ENCODE results near the gene NDE1.

NDE1 gene

GRCh38 chr16:15739950-15740349, 89.9 kb downstream of the NDE1 start:
- DNase-seq: no peak

DNA sequence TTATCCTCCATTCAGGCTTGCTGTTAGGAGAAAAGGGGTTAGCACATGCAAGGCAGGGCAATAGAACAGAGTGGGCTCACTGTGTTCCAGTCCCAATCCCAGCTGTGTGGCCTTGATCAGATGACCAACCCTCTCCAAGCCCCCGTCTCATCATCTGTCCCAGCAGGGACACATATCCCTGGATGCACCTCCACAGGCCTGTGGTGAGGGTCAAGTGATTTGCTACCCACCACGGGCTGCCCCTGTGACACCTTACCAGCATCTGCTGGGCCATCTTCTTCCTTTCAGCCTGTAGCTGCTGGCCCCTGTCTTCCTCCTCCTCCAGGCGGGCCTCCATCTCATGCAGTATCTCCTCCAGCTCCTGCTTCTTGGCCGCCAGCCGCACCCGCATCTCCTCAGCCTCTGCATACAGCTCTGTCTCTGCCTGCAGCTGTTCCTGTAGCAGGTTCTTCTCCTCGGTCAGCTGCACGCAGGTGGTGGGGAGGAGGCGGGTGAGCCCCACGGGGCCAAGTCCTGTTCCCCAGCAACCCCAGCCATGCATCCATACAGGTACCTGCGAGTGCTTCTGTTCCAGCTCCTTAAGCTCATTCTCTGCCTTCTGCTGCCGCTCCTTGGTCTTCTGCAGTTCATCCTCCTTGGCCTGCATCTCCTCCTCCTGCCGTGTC, 91.3 kb downstream of the NDE1 start:
- DNase-seq: no peak

DNA sequence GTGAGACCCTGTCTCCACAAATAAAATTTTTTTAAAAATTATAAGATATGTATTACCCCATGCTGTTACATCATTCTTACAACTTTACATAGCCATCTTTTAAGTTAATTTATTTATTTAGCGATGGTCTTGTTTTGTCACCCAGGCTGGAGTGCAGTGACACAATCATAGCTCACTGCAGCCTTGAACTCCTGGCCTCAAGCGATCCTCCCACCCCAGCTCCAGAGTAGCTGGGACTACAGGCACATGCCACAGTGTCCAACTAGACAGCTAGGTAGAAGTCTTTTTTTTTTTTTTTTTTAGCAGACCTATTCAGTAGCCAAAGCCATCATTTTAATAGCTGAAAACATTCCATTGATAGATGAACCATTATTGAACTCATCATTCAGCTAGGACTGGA, 92.7 kb downstream of the NDE1 start:
- DNase-seq: no peak

DNA sequence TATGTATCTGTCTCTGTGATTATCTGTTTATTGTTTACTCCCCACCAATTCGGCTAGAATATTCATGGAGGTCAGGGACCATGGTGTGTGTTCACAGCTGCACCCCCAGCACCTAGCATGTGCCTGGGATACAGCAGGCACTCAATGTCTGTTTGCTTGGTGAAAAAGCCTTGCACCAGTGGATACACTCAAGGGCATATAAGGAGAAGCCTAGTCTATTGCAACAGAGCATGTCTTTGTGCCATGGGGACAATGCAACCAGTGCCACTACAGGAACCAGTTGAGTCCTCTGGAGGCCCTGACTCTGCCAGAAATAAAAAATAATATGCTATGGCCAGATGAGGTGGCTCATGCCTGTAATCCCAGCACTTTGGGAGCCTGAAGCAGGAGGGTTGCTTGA, 93.6 kb downstream of the NDE1 start:
- no peak for DNase-seq

GRCh38 chr16:15746332-15746731, 96.3 kb downstream of the NDE1 start:
- DNase-seq: no peak

DNA sequence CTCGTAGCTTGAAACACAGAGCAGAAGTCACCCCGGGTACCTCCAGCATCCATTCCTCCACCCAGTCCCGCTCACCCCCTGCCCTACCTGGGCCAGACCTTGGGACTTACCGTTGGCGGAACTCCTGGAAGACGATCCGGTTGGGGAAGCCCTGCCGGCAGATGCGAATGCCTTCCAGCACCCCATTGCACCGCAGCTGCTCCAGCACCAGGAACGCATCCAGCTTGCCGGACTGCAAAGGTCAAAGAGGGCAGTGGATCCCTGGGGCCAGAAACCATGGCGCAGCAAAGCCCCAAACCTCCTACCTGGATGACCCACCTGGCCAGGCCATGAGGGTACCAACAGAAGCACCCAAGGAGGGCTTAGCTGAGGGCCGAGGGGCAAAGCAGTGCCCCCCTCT, 97.9 kb downstream of the NDE1 start:
- DNase-seq: no peak

- no peak for DNase-seq
Measured at GRCh38 chr16:15748654-15749053, 98.6 kb downstream of the NDE1 start.

DNA sequence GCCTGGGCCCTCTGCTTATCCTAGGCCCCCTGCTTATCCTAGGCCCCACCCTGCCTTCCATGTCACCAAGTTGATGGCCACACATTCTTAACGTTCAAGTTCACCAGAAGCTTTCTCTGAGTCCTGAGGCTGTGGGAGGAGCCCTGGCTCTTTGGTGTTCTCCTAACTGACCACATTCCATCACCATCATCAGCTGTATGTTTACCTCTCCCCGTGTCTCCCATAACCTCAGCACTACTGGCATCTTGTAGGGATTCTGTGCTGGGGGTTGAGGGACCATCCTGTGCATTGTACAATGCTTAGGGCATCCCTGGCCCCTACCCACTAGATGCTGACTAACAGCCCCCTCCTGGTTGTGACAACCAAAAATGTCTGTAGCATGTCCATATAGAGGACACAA, 99.3 kb downstream of the NDE1 start:
- DNase-seq: no peak

DNA sequence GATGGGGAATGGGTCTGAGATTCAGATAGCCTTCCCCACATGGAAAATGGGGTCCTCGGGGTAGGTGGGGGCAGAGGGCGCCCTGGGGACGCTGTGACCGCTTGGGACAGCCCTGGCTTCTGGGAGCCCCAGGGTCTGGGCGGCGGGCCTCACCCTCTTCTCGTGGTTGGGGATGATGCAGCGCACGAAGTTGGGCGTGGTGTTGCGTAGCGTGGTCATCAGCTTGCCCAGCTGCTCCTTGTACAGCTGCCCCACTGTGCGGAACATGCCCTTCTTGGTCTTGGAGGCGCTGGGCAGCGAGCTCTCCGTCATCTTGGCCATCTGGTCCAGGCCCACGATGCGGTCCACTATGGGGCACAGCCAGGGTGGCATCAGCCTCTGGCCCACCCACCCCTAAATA, 99.9 kb downstream of the NDE1 start:
- DNase-seq: no peak

- no peak for DNase-seq
Measured at GRCh38 chr16:15751940-15752339, 101.9 kb downstream of the NDE1 start.

GRCh38 chr16:15752717-15753488, 102.9 kb downstream of the NDE1 start:
- no peak for DNase-seq

GRCh38 chr16:15754821-15755534, 104.9 kb downstream of the NDE1 start:
- DNase-seq: no peak

GRCh38 chr16:15757077-15757386, 107.0 kb downstream of the NDE1 start:
- no peak for DNase-seq

GRCh38 chr16:15757630-15758251, 107.7 kb downstream of the NDE1 start:
- no peak for DNase-seq

GRCh38 chr16:15759070-15759469, 109.0 kb downstream of the NDE1 start:
- DNase-seq: no peak

GRCh38 chr16:15760129-15760528, 110.1 kb downstream of the NDE1 start:
- no peak for DNase-seq

DNA sequence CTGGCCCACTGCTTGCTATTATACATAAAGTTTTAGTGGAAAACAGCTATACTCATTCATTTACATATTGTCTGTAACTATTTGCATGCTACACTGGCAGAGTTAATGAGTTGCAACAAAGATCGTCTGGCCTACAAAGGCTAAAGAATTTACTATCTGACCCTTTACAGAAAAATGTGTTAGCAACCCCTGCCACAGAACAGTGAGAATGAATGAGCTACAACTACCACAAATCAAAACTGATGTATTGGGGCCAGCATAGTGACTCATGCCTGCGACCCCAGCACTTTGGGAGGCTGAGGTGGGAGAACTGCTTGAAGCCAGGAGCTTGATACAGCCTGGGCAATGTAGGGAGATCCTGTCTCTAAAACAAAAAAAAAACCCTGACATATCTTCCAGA, 114.1 kb downstream of the NDE1 start:
- no peak for DNase-seq

DNA sequence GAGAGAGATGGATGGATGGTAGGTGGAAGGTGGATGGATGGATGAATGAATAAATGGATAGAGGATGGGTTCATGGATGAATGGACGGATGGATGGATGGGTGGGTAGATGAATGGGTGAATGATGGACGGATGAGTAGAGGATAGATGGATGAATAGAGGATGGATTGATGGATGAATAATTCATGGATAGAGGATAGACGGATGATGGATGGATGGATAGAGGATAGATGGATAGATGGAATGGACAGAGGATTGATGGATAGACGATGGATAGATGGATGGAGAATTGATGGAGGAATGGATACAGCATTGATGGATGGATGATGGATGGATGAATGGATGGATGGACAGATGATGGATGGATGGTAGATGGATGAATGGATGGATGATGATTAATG, 115.1 kb downstream of the NDE1 start:
- no peak for DNase-seq

- no peak for DNase-seq
Measured at GRCh38 chr16:15765880-15766279, 115.8 kb downstream of the NDE1 start.

GRCh38 chr16:15766918-15767317, 116.9 kb downstream of the NDE1 start:
- DNase-seq: no peak

- no peak for DNase-seq
Measured at GRCh38 chr16:15768201-15768600, 118.2 kb downstream of the NDE1 start.

- DNase-seq: no peak
Measured at GRCh38 chr16:15769239-15769638, 119.2 kb downstream of the NDE1 start.

DNA sequence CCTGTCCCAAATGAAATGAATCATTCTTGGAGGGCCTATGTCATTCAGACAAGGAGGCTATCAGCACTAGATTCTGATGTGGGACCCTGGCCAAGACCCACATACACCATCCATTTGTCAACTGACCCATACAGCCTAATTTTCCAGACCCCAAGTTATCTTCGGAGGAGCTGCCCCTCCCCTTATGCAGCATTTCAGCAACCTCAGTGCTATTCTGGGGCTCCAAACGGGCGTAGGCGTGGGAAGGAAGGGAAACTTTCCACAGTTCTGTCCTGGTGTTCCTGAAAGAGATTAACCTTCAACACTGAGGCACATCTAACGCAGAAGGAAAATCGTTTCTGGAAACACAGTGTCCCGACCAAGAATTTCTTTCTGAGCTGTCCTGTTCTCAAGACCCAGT, 120.1 kb downstream of the NDE1 start:
- DNase-seq: no peak

- no peak for DNase-seq
Measured at GRCh38 chr16:15770512-15770911, 120.5 kb downstream of the NDE1 start.
